GM12878 (cell line): ENCODE data around the gene CBFA2T3. TPM values are rescaled to one million over a fixed set of nuclear protein-coding genes. Genes with fewer than 3 reads are reported as not detected.

Source experiments
- ATAC-seq: fragments of 200-7000 bp; cut with Tn5 transposase; 3 replicates; pipeline ENCODE4 v1.9.1; 2020; ENCODE audit warnings: mild to moderate bottlenecking, moderate library complexity
- BruUV-seq: library from RNA; stranded (reverse); fragments of 400-500 nt; replicated peaks from 2 replicates; lab custom pipeline; 2021; lab: Mats Ljungman, UMichigan
- CTCF ChIA-PET: fragments of 300-600 bp; sonication (Branson Sonifier 250); formaldehyde crosslinking; extraction: SDS; loops from one replicate; lab custom pipeline; 2021; ENCODE audit warnings: inconsistent platforms; lab: Yijun Ruan, JAX
- POLR2A ChIA-PET: fragments of 350-600 bp; formaldehyde crosslinking; extraction: SDS; loops from one replicate; lab custom pipeline; 2021; ENCODE audit warnings: inconsistent platforms; lab: Charles Lee
- RAD21 ChIA-PET: fragments of 300-600 bp; sonication (Branson Sonifier 250); formaldehyde crosslinking; loops from one replicate; lab custom pipeline; 2023; ENCODE audit warnings: antibody characterized with exemption; ENCODE audit not compliant: unreplicated experiment; lab: Charles Lee
- SMC1A ChIA-PET: fragments of 300-600 bp; sonication (Branson Sonifier 250); formaldehyde crosslinking; loops from one replicate; lab custom pipeline; 2023; ENCODE audit not compliant: unreplicated experiment, uncharacterized antibody; lab: Charles Lee
- DNase-seq: peaks from one replicate; pipeline ENCODE4 v3.0.0-alpha.2; 2011; ENCODE audit warnings: low read depth, low spot score
- FAIRE-seq: peaks from 3 replicates; lab custom pipeline; 2011; peaks lifted over from hg19 to GRCh38; lab: Jason Lieb, UNC
- H2AFZ ChIP-seq: 2 replicates; pipeline ENCODE4 v1.6.0; 2011; ENCODE audit warnings: low read depth, low read length, control low read depth; ENCODE audit not compliant: control insufficient read depth
- H3K27ac ChIP-seq: 2 replicates; pipeline ENCODE4 v1.5.1; 2011; ENCODE audit warnings: control low read depth; ENCODE audit not compliant: control insufficient read depth, insufficient read depth
- H3K27me3 ChIP-seq, 2 experiments: replicated peaks in 1 of 2; 2 replicates each; pipeline versions ENCODE4 v1.6.0 to v1.6.1; 2011; ENCODE audit warnings: low read length in 1 of 2; ENCODE audit not compliant: control insufficient read depth in 2 of 2, insufficient read depth in 2 of 2
- H3K36me3 ChIP-seq, 2 experiments: 2 replicates each; pipeline ENCODE4 v1.5.1; 2011; ENCODE audit warnings: low read length in 1 of 2; ENCODE audit not compliant: control insufficient read depth in 2 of 2, insufficient read depth in 2 of 2
- H3K4me1 ChIP-seq: 2 replicates; pipeline ENCODE4 v1.6.1; 2011; ENCODE audit warnings: mild to moderate bottlenecking, low read length, moderate library complexity, mixed read lengths; ENCODE audit not compliant: control insufficient read depth, insufficient read depth
- H3K4me2 ChIP-seq: 2 replicates; pipeline ENCODE4 v1.6.0; 2011; ENCODE audit warnings: control low read depth; ENCODE audit not compliant: control insufficient read depth, insufficient read depth
- H3K4me3 ChIP-seq: fragments of 200-600 bp; sonication (generic); 2 replicates; pipeline ENCODE4 v1.5.1; 2016
- H3K79me2 ChIP-seq: 2 replicates; pipeline ENCODE4 v1.6.0; 2011; ENCODE audit warnings: low read length; ENCODE audit not compliant: control insufficient read depth, insufficient read depth
- H3K9ac ChIP-seq: 2 replicates; pipeline ENCODE4 v1.8.0; 2011; ENCODE audit warnings: low read length, control low read depth, mixed read lengths; ENCODE audit not compliant: control insufficient read depth, insufficient read depth
- H3K9me3 ChIP-seq: replicated peaks from 3 replicates; pipeline ENCODE4 v1.5.1; 2011; ENCODE audit warnings: mild to moderate bottlenecking, low read length; ENCODE audit not compliant: control insufficient read depth, insufficient read depth
- H4K20me1 ChIP-seq: 2 replicates; pipeline ENCODE4 v1.6.0; 2011; ENCODE audit not compliant: control insufficient read depth, insufficient read depth
- BACH1 ChIP-seq: fragments of 450-650 bp; IDR thresholded peaks from 2 replicates; pipeline ENCODE4 v1.6.1; 2017; ENCODE audit warnings: mild to moderate bottlenecking, borderline replicate concordance
- CBFB ChIP-seq: IDR thresholded peaks from 2 replicates; pipeline ENCODE4 v1.6.1; 2016; ENCODE audit warnings: antibody characterized with exemption, low read depth
- ETV6 ChIP-seq, 2 experiments: fragments of 450-650 bp in 1 of 2; IDR thresholded peaks in 1 of 2; conservative IDR thresholded peaks in 1 of 2; 2 replicates each; pipeline ENCODE4 v1.6.1; 2014; ENCODE audit warnings: antibody characterized with exemption in 1 of 2, borderline replicate concordance in 1 of 2, low read depth in 1 of 2, mild to moderate bottlenecking in 1 of 2, moderate library complexity in 1 of 2
- HCFC1 ChIP-seq: fragments of 150-350 bp; IDR thresholded peaks from 2 replicates; pipeline ENCODE4 v1.6.1; 2014; ENCODE audit warnings: low read length
- JUND ChIP-seq: IDR thresholded peaks from 2 replicates; pipeline ENCODE4 v1.6.1; 2012; ENCODE audit warnings: low read depth, mild to moderate bottlenecking, low read length, improper control_type of control experiment, moderate library complexity
- MLLT1 ChIP-seq: fragments of 450-650 bp; IDR thresholded peaks from 2 replicates; pipeline ENCODE4 v1.6.1; 2016; ENCODE audit warnings: mild to moderate bottlenecking
- NFYA ChIP-seq: IDR thresholded peaks from 2 replicates; pipeline ENCODE4 v1.6.1; 2011; ENCODE audit warnings: low read depth, mild to moderate bottlenecking, low read length, improper control_type of control experiment, borderline replicate concordance
- NFYB ChIP-seq: IDR thresholded peaks from 2 replicates; pipeline ENCODE4 v1.6.1; 2011; ENCODE audit warnings: low read depth, mild to moderate bottlenecking, low read length, improper control_type of control experiment, moderate library complexity; ENCODE audit not compliant: insufficient read depth
- NRF1 ChIP-seq: conservative IDR thresholded peaks from 2 replicates; pipeline ENCODE4 v1.6.1; 2011; ENCODE audit warnings: mild to moderate bottlenecking, low read depth, low read length, improper control_type of control experiment
- POU2F2 ChIP-seq: IDR thresholded peaks from 3 replicates; pipeline ENCODE4 v1.6.1; 2011; ENCODE audit warnings: low read depth, mild to moderate bottlenecking, low read length, borderline replicate concordance
- RAD51 ChIP-seq: fragments of 450-650 bp; IDR thresholded peaks from 2 replicates; pipeline ENCODE4 v1.6.1; 2016; ENCODE audit warnings: moderate library complexity, mild to moderate bottlenecking, inconsistent platforms
- SMC3 ChIP-seq: IDR thresholded peaks from 2 replicates; pipeline ENCODE4 v1.6.1; 2011; ENCODE audit warnings: low read length, improper control_type of control experiment, borderline replicate concordance
- SUZ12 ChIP-seq: fragments of 200-600 bp; sonication (generic); IDR thresholded peaks from one replicate; pipeline ENCODE4 v1.6.1; 2018; ENCODE audit warnings: antibody characterized with exemption, mild to moderate bottlenecking; ENCODE audit not compliant: unreplicated experiment
- TBL1XR1 ChIP-seq: IDR thresholded peaks from 2 replicates; pipeline ENCODE4 v1.6.1; 2012; ENCODE audit warnings: low read depth, low read length, improper control_type of control experiment
- ZNF592 ChIP-seq: fragments of 450-650 bp; IDR thresholded peaks from 2 replicates; pipeline ENCODE4 v1.6.1; 2017; ENCODE audit warnings: mild to moderate bottlenecking, moderate library complexity
- ZNF622 ChIP-seq: fragments of 450-650 bp; IDR thresholded peaks from 2 replicates; pipeline ENCODE4 v1.6.1; 2017; ENCODE audit warnings: mild to moderate bottlenecking, inconsistent platforms
- WGBS: methylation state at CpG from one replicate; pipeline ENCODE4 v1.1.6; 2016; ENCODE audit warnings: low lambda C conversion rate; ENCODE audit not compliant: insufficient replicate concordance, insufficient coverage; ENCODE audit errors: missing lambda C conversion rate; 5-methylcytosine and 5-hydroxymethylcytosine counted together
- in situ Hi-C: fragments of 300-500 bp; cut with MboI; formaldehyde crosslinking; loops from 9 replicates; pipeline ENCODE4 v1.14.3; 2018; ENCODE audit warnings: mixed read lengths
- intact Hi-C: fragments of 100-400 bp; cut with micrococcal nuclease; formaldehyde crosslinking; loops from one replicate; pipeline ENCODE4 v1.14.2; 2022; ENCODE audit not compliant: unreplicated experiment
- polyA plus RNA-seq, 11 experiments: library from polyadenylated mRNA; depleted of rRNA in 4 of 11; unstranded in 6 of 11; stranded (reverse) in 5 of 11; fragments of >200 nt; fragmentation: Nextera tagmentation in 4 of 11; fragmentation: Illumina TruSeq in 1 of 11; extraction: Ambion mirVana in 4 of 11; extraction: Trizol in 1 of 11; gene quantifications; 1 replicate in 1 of 11; 2 replicates in 10 of 11; pipeline versions ENCODE4 v1.2.1 to v1.2.3, GENCODE V29; 2011 to 2016; ENCODE audit warnings: inconsistent platforms in 2 of 11, missing spikeins in 2 of 11, low read depth in 1 of 11
- total RNA-seq, 4 experiments: library from RNA; depleted of rRNA in 3 of 4; stranded (reverse); fragments of >200 nt in 3 of 4; fragmentation: Illumina TruSeq in 1 of 4; extraction: Trizol in 1 of 4; gene quantifications; 2 replicates each; pipeline versions ENCODE4 v1.2.1 to v1.2.3, GENCODE V29; 2013 to 2021
- TF ChIP-seq, protein P1 (sequence below): fragments of 450-650 bp; IDR thresholded peaks from 2 replicates; pipeline ENCODE4 v1.6.1; 2017; ENCODE audit warnings: mild to moderate bottlenecking, low read depth, inconsistent platforms; ENCODE audit not compliant: poor library complexity, severe bottlenecking

Gene CBFA2T3
- total and polyA plus RNA-seq, 10 of the 15 experiments (the other 5 are each of a cell fraction or from before 2014, with no cell fraction given), result 0.69 to 42.6 (median 4.5) TPM

GRCh38 chr16:88880226-88881006, 96.6 kb downstream of the CBFA2T3 start:
- Histone ChIP-seq H3K79me2 (no peaks in the 10 kb centered on the region), H3K9me3 (no peaks in the 10 kb centered on the region), H3K27ac (no peak overlapping the region), H3K4me3 (no peak overlapping the region), H3K36me3 (peaks cover 2 to 4% of the 10 kb centered on the region in 2 experiments; a peak in 3 of 4 replicates), H3K4me2 (no peak overlapping the region), H3K27me3 (no peaks in the 10 kb centered on the region), H3K4me1 (no peaks in the 10 kb centered on the region), H2AFZ (no peak overlapping the region), H4K20me1 (no peaks in the 10 kb centered on the region), H3K9ac (no peak overlapping the region)
- ChIA-PET POLR2A (no interaction called here), CTCF (no interaction called here), RAD21 (no interaction called here), SMC1A (no interaction called here)
- FAIRE-seq (no peak), DNase-seq (no peak), ATAC-seq (no peak)
- intact Hi-C loops (no loop called here), in situ Hi-C loops (no loop called here)
- whole genome bisulfite sequencing, result 95% methylated on average over 36 of the region's 36 CpGs
- BruUV-seq, result no TSS peak
- TF ChIP-seq SUZ12, result no peak
- no peak for TF ChIP-seq MLLT1
- no peak for TF ChIP-seq SMC3
- no peak for TF ChIP-seq NFYB
- no peak for TF ChIP-seq POU2F2
- no peak for TF ChIP-seq ZNF592
- TF ChIP-seq JUND, result no peak
- TF ChIP-seq HCFC1, result no peak
- no peak for TF ChIP-seq TBL1XR1
- TF ChIP-seq NFYA, result no peak
- TF ChIP-seq ETV6 (conservative IDR thresholded peaks at IDR 0.05 in 1 of 2, IDR thresholded peaks at IDR 0.05 in 1 of 2; ENCODE audit: borderline replicate concordance in 1 of 2, low read depth in 1 of 2), result no peak
- TF ChIP-seq CBFB, result no peak
- TF ChIP-seq, protein P1, sequence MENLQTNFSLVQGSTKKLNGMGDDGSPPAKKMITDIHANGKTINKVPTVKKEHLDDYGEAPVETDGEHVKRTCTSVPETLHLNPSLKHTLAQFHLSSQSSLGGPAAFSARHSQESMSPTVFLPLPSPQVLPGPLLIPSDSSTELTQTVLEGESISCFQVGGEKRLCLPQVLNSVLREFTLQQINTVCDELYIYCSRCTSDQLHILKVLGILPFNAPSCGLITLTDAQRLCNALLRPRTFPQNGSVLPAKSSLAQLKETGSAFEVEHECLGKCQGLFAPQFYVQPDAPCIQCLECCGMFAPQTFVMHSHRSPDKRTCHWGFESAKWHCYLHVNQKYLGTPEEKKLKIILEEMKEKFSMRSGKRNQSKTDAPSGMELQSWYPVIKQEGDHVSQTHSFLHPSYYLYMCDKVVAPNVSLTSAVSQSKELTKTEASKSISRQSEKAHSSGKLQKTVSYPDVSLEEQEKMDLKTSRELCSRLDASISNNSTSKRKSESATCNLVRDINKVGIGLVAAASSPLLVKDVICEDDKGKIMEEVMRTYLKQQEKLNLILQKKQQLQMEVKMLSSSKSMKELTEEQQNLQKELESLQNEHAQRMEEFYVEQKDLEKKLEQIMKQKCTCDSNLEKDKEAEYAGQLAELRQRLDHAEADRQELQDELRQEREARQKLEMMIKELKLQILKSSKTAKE, result no peak
- no peak for TF ChIP-seq BACH1
- TF ChIP-seq RAD51, result no peak
- no peak for TF ChIP-seq NRF1
- no peak for TF ChIP-seq ZNF622
